HL-60/S4 (cell line): Measurements from ENCODE around the gene KSR1.
"Not testable (repeated sequence)": the region's sequence is repeated elsewhere in the genome, so short reads cannot be mapped to it uniquely, and the experiment has no call there.

ENCODE experiments used
- in situ Hi-C: fragments of 300-500 bp; cut with MboI; formaldehyde crosslinking; loops from 2 replicates; pipeline ENCODE4 v1.14.3; 2022; ENCODE audit warnings: low sequenced_read_pairs

The KSR1 gene

DNA sequence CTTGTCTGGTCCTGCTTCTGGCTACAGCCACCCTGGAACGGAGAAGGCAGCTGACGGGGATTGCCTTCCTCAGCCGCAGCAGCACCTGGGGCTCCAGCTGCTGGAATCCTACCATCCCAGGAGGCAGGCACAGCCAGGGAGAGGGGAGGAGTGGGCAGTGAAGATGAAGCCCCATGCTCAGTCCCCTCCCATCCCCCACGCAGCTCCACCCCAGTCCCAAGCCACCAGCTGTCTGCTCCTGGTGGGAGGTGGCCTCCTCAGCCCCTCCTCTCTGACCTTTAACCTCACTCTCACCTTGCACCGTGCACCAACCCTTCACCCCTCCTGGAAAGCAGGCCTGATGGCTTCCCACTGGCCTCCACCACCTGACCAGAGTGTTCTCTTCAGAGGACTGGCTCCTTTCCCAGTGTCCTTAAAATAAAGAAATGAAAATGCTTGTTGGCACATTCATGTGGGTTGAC is 192.9 kb downstream of the KSR1 start:
- in situ Hi-C loops = not testable (repeated sequence)

DNA sequence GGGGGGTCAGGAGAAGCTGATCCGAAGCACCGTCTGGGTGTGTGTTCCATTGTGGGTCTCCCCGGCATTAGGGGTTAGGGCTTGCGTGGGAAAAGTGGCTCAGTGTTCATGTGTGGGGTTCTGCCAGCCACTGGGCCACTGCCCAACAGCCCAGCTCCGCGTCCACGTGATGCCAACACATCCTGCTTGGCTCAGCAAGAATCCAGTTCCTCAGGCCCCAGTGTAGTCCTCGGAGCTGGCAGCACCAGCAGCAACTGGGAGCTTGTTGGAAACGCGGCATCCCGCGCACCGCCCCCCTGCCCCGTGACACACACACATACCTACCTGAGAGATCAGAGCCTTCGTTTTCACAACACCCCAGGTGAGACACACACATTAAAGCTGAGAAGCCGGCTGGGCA is 193.7 kb downstream of the KSR1 start:
- in situ Hi-C loops = no loop called here

GRCh38 chr17:27650836-27651235 is 194.6 kb downstream of the KSR1 start:
- in situ Hi-C loops = no loop called here

- in situ Hi-C loops = no loop called here
Observed at GRCh38 chr17:27651411-27652345, 195.4 kb downstream of the KSR1 start.

DNA sequence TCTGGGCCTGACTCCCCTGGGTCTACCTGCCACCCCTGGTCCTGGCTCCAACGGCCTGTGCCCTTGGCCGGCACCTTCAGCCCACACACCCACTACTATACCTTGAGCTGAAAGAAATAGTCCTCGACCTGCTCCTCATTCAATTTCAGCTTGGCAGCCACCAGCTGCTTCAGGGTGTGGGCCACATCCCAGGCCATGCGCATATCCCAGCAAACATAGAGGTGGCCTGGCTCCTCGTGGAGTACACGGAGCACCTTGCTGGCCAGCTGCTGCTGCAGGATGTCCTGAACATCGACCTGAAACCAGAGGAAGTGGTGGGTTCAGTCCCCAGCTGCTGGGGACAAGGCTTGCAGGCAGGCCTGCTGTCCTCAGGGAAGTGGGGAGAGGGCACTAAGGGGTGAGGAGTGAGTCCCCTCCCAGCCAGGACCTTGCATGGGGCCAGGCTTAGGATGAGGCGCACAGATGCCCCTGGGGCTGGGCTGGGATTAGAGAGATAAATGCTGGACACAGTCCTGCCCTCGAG is 197.3 kb downstream of the KSR1 start:
- in situ Hi-C loops = not testable (repeated sequence)

GRCh38 chr17:27654136-27654535 is 197.9 kb downstream of the KSR1 start:
- in situ Hi-C loops = no loop called here

GRCh38 chr17:27654654-27655524 is 198.6 kb downstream of the KSR1 start:
- in situ Hi-C loops = no loop called here

- in situ Hi-C loops = not testable (repeated sequence)
Observed at GRCh38 chr17:27655525-27656111, 199.4 kb downstream of the KSR1 start.

DNA sequence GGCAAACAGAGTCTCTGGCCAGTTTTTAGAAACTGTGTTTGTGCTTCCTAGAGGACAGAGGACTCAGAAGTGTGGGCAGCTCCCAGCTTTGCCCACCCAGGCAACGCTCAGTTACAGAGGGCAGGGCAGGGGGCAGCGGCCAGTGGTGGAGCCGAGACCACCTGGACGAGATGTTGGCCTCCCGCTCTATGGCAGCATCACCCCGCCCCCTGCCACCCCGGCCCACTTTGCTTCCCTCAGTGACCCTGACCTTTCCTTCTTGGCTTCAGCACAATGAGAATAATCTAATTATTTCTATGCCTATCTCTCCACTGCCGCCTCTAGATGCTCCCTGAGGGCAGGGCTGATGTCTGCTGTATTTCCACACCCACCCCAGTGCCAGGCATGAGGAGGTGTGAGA is 200.4 kb downstream of the KSR1 start:
- in situ Hi-C loops = not testable (repeated sequence)

DNA sequence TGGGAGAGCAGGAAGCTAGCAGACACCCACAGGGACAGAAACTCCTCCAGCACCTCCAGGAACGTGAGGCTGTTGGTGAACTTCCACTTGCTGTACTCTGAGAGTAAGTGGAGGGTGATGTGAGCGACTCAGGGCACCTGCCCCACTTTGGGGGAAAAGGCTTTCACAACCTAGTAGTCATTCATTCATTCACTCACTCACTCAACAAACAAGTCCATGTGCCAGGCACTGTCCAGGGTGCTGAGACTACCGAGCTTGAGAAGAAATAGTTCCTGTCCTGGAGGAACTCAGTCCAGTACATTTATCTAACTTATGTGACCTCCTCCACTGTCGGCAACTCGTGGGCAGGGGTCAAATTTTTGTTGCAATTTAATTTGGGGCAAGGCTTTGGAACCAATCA is 201.4 kb downstream of the KSR1 start:
- in situ Hi-C loops = no loop called here

GRCh38 chr17:27659683-27660082 is 203.4 kb downstream of the KSR1 start:
- in situ Hi-C loops = no loop called here

GRCh38 chr17:27660436-27660835 is 204.2 kb downstream of the KSR1 start:
- in situ Hi-C loops = no loop called here

- in situ Hi-C loops = no loop called here
Observed at GRCh38 chr17:27663936-27664605, 207.8 kb downstream of the KSR1 start.

DNA sequence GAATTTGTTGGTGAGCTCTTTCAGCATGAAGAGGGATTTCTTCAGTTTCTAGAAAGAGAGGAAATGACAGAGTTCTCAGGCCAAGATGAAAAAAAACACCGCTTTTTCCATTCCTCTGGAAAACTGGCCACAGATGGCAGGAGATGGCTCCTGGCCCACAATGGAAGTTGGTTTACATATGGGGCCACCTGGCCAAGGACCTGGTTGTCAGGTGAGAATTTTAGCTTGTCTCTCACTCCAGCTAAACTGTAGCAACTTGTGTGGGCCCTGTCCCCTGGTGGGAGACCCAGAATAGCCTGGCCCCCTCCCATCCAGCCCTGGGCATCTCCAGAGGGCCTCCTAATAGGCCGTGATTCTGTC is 208.3 kb downstream of the KSR1 start:
- in situ Hi-C loops = no loop called here

DNA sequence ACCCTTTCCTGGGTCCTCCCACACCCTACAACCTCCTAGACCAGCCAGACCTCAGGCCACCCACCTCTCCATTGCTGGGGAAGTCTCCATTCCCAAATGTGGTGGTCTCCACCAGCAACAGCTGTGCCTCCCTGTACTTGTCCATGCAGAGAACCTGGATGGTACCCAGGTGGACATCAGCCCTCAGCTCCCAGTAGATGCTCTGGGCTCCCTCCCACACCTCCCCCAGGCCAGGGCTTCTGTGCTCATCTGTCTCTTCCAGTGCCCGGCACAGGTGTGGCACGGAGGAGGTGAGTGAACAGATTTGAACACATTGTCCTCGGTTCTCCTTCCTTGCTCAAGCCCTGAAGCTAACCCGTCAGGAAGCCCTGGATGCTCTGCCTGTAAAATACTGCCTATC is 209.3 kb downstream of the KSR1 start:
- in situ Hi-C loops = no loop called here

- in situ Hi-C loops = not testable (repeated sequence)
Observed at GRCh38 chr17:27666270-27666669, 210.0 kb downstream of the KSR1 start.

DNA sequence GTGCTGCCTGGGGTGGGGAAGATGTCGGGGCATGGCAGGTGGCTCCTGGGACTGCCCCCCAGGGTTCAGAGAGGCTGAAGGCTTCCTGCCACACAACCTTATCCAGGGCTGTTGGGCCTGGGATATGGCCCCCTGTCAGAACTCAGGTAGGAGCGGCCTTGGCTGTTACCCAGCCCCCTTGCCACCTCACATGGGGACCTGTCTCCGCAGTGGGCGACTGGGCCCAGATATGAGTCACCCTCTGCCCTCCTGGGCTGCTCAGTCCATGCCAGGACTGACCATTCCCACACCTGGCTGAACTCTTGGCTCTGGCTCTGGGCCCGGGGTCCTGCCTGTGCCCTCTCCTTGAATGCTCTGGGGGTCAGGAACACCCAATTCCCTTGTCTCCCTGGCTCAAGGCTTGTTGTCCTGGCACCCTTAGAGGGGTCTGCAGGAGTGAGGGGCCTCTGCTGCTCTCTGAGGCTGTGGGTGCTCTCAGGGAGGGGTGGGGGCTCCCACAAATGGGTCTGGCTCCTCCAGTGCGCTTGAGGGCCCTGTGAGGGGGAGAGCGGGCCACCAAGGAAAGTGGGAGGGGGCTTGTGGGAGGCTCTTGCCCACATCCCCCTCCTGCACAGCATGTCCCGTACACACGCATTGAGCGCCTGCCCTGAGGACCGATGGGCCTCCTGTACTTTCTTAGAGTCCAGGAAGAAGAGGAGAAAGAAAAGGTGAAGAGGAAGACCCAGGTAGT is 210.7 kb downstream of the KSR1 start:
- in situ Hi-C loops = no loop called here

- in situ Hi-C loops = no loop called here
Observed at GRCh38 chr17:27667656-27668487, 211.6 kb downstream of the KSR1 start.

DNA sequence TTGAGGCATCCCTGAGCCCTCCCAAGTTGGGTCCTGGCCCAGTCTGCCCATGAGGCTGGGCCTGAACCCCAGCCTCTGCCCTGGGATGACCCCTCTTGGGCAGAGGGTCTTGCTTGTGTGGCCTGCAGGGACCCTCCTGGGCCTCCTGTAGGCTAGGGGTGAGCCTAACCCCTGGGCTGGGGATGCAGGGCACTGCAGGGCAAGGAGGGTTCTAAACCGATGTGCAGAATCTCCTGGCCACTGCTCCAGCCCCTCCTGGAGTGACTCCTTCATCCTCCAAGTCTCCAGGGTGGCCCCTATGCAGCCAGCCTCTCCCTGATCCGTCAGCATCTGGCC is 212.2 kb downstream of the KSR1 start:
- in situ Hi-C loops = no loop called here
